HEK293 (cell line): ENCODE data around the gene EXOC2.

Experiments used
- CTCF ChIA-PET: fragments of 350-600 bp; formaldehyde crosslinking; extraction: SDS; loops from one replicate; lab custom pipeline; 2021; ENCODE audit warnings: antibody characterized with exemption; lab: Yijun Ruan, JAX
- POLR2A ChIA-PET: fragments of 300-600 bp; formaldehyde crosslinking; extraction: SDS; loops from one replicate; lab custom pipeline; 2020; ENCODE audit warnings: antibody characterized with exemption, inconsistent platforms; lab: Yijun Ruan, JAX
- H3K27ac ChIP-seq: fragments of 200-500 bp; sonication (Bioruptor generic); 2 replicates; pipeline ENCODE4 v1.5.1; 2014; ENCODE audit warnings: low read depth, low read length, control low read depth, inconsistent platforms; ENCODE audit errors: extremely low read depth
- H3K36me3 ChIP-seq, 2 experiments: fragments of 200-500 bp in 1 of 2; sonication (Bioruptor generic) in 1 of 2; 1 replicate in 1 of 2; 2 replicates in 1 of 2; pipeline ENCODE4 v1.5.1; 2014 to 2017; ENCODE audit warnings: inconsistent platforms in 2 of 2, low read length in 2 of 2; ENCODE audit not compliant: control insufficient read depth in 2 of 2, insufficient read depth in 1 of 2
- H3K4me1 ChIP-seq: fragments of 200-500 bp; sonication (Bioruptor generic); 2 replicates; pipeline ENCODE4 v1.5.1; 2014; ENCODE audit warnings: mild to moderate bottlenecking, low read length, inconsistent platforms; ENCODE audit not compliant: control insufficient read depth, insufficient read depth
- H3K4me3 ChIP-seq: 2 replicates; pipeline ENCODE4 v1.5.1; 2011; ENCODE audit warnings: low read depth, mild to moderate bottlenecking, control low read depth, low read length, moderate library complexity
- H3K9me3 ChIP-seq: fragments of 200-500 bp; sonication (Bioruptor generic); 2 replicates; pipeline ENCODE4 v1.5.1; 2014; ENCODE audit warnings: low read depth, low read length, inconsistent platforms; ENCODE audit not compliant: control insufficient read depth, insufficient read depth
- EGR2 ChIP-seq: fragments of 450-650 bp; formaldehyde crosslinking; IDR thresholded peaks from 2 replicates; pipeline ENCODE4 v1.5.1; 2016; ENCODE audit warnings: low read depth, missing biosample characterization, missing genetic modification characterization
- INSM2 ChIP-seq: fragments of 450-650 bp; formaldehyde crosslinking; IDR thresholded peaks from 2 replicates; pipeline ENCODE4 v1.5.1; 2016; ENCODE audit warnings: missing biosample characterization, missing genetic modification characterization
- KLF10 ChIP-seq: fragments of 450-650 bp; IDR thresholded peaks from 2 replicates; pipeline ENCODE4 v1.5.1; 2018; ENCODE audit warnings: missing biosample characterization, mild to moderate bottlenecking, missing genetic modification characterization
- OSR2 ChIP-seq: fragments of 450-650 bp; formaldehyde crosslinking; IDR thresholded peaks from 2 replicates; pipeline ENCODE4 v1.5.1; 2016; ENCODE audit warnings: missing biosample characterization, missing genetic modification characterization
- OVOL3 ChIP-seq: fragments of 450-650 bp; formaldehyde crosslinking; IDR thresholded peaks from 2 replicates; pipeline ENCODE4 v1.5.1; 2016; ENCODE audit warnings: missing biosample characterization, missing genetic modification characterization
- SCRT2 ChIP-seq: fragments of 450-650 bp; formaldehyde crosslinking; IDR thresholded peaks from 2 replicates; pipeline ENCODE4 v1.5.1; 2016; ENCODE audit warnings: missing biosample characterization, missing genetic modification characterization
- ZNF16 ChIP-seq: fragments of 450-650 bp; formaldehyde crosslinking; IDR thresholded peaks from 2 replicates; pipeline ENCODE4 v1.5.1; 2016; ENCODE audit warnings: low read depth, missing biosample characterization, missing genetic modification characterization
- ZNF398 ChIP-seq: fragments of 450-650 bp; formaldehyde crosslinking; IDR thresholded peaks from 2 replicates; pipeline ENCODE4 v1.5.1; 2017; ENCODE audit warnings: missing biosample characterization, missing genetic modification characterization
- ZNF426 ChIP-seq: fragments of 450-650 bp; formaldehyde crosslinking; IDR thresholded peaks from 2 replicates; pipeline ENCODE4 v1.5.1; 2017; ENCODE audit warnings: missing biosample characterization, missing genetic modification characterization, mild to moderate bottlenecking, inconsistent platforms, moderate library complexity
- ZNF433 ChIP-seq: fragments of 450-650 bp; formaldehyde crosslinking; IDR thresholded peaks from 2 replicates; pipeline ENCODE4 v1.5.1; 2016; ENCODE audit warnings: missing biosample characterization, missing genetic modification characterization, low read depth
- ZNF544 ChIP-seq: fragments of 450-650 bp; formaldehyde crosslinking; IDR thresholded peaks from 2 replicates; pipeline ENCODE4 v1.5.0; 2017; ENCODE audit warnings: missing biosample characterization, missing genetic modification characterization
- ZNF555 ChIP-seq: fragments of 450-650 bp; formaldehyde crosslinking; conservative IDR thresholded peaks from 2 replicates; pipeline ENCODE4 v1.5.1; 2017; ENCODE audit warnings: missing biosample characterization, mild to moderate bottlenecking, missing genetic modification characterization, inconsistent platforms
- ZNF610 ChIP-seq: fragments of 450-650 bp; formaldehyde crosslinking; IDR thresholded peaks from 2 replicates; pipeline ENCODE4 v1.5.1; 2016; ENCODE audit warnings: missing biosample characterization, missing genetic modification characterization, borderline replicate concordance
- ZNF677 ChIP-seq: fragments of 450-650 bp; IDR thresholded peaks from 2 replicates; pipeline ENCODE4 v1.5.0; 2018; ENCODE audit warnings: missing biosample characterization, mild to moderate bottlenecking, missing genetic modification characterization, moderate library complexity
- ZNF776 ChIP-seq: fragments of 450-650 bp; formaldehyde crosslinking; IDR thresholded peaks from 2 replicates; pipeline ENCODE4 v1.5.0; 2017; ENCODE audit warnings: missing biosample characterization, missing genetic modification characterization, borderline replicate concordance
- TF ChIP-seq, protein P1 (sequence below): fragments of 450-650 bp; formaldehyde crosslinking; IDR thresholded peaks from 2 replicates; pipeline ENCODE4 v1.5.1; 2016; ENCODE audit warnings: missing biosample characterization, missing genetic modification characterization, low read depth
- TF ChIP-seq, protein P2 (sequence below): fragments of 450-650 bp; formaldehyde crosslinking; IDR thresholded peaks from 2 replicates; pipeline ENCODE4 v1.5.1; 2016; ENCODE audit warnings: missing biosample characterization, missing genetic modification characterization

The EXOC2 gene

DNA sequence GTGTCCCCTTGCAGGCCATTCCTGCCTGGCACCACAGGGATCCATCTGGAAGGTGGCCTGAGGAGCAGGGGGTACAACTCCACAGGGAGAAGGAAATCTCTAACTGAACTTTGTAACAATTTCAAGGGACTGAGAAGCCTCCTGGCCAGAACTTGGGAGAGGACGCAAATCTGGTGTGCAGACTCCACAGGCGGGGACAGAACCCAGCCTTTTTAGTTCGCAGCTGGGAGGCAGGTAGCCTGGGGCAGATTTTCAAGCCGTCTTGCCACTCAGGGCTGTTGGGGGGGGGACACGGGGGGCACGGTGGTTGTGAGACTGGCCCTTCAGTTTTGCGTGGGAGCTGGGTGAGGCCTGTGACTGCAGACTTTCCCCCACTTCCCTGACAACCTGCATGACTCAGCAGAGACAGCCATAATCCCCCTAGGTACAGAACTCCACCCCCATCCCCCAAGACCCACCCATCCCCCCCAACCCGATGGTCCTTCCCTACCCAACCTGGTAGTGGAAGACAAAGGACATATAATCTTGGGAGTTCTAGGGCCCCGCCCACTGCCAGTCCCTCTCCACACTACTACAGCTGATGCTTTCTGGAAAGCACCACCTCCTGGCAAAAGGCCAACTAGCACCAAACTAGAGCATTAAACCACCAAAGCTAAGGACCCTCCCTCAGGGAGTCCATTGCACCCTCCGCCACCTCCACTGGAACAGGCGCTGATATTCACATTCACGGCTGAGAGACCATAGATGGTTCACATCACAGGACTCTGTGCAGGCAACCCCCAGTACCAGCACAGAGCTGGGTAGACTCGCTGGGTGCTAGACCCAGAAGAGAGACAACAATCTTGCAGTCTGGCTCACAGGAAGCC is 33.0 kb downstream of the EXOC2 start (continued):
- TF ChIP-seq ZNF544 (no peak), OVOL3 (tag by site-specific recombination) (no peak), EGR2 (tag by site-specific recombination) (no peak), ZNF677 (tag by site-specific recombination) (no peak), ZNF16 (tag by site-specific recombination) (no peak), ZNF555 (tag by site-specific recombination) (no peak), ZNF426 (no peak)

- CTCF ChIA-PET = interaction anchor here (0.6 to 1.2 kb wide), 3 partner anchors 10 to 303 kb away, joined by 3 to 4 read pairs (median 3); no protein-coding TSS in a partner anchor
Measured at GRCh38 chr6:658244-658643, 34.7 kb downstream of the EXOC2 start.

GRCh38 chr6:657743-658142 is 35.2 kb downstream of the EXOC2 start:
- peaks cover 22% of the 10 kb centered on the region for H3K4me1 ChIP-seq
- TF ChIP-seq ZNF433 (tag by site-specific recombination) = no peak
- no peak for TF ChIP-seq KLF10 (tag by site-specific recombination)
- TF ChIP-seq ZNF398 (tag by site-specific recombination) = no peak
- TF ChIP-seq, all 188 proteins: peak for 0
- Histone ChIP-seq H3K4me3 (no peak overlapping the region), H3K9me3 (no peaks in the 10 kb centered on the region), H3K36me3 (peaks cover 0 to 7% of the 10 kb centered on the region in 2 experiments; a peak in 2 of 3 replicates), H3K27ac (no peak overlapping the region)
- ChIA-PET POLR2A (interaction anchor here (1.4 kb wide), 1 partner anchor 27 kb away, joined by 3 read pairs; no protein-coding TSS in a partner anchor), CTCF (interaction anchor here (0.6 kb wide), 1 partner anchor 45 kb away, joined by 3 read pairs; no protein-coding TSS in a partner anchor)

More at GRCh38 chr6:658244-658643, 34.7 kb downstream of the EXOC2 start:
- TF ChIP-seq INSM2 (tag by site-specific recombination) (no peak), ZNF776 (tag by site-specific recombination) (no peak), OSR2 (tag by site-specific recombination) (no peak), ZNF610 (tag by site-specific recombination) (no peak), KLF10 (tag by site-specific recombination) (no peak), SCRT2 (tag by site-specific recombination) (no peak)
- TF ChIP-seq, protein P1, sequence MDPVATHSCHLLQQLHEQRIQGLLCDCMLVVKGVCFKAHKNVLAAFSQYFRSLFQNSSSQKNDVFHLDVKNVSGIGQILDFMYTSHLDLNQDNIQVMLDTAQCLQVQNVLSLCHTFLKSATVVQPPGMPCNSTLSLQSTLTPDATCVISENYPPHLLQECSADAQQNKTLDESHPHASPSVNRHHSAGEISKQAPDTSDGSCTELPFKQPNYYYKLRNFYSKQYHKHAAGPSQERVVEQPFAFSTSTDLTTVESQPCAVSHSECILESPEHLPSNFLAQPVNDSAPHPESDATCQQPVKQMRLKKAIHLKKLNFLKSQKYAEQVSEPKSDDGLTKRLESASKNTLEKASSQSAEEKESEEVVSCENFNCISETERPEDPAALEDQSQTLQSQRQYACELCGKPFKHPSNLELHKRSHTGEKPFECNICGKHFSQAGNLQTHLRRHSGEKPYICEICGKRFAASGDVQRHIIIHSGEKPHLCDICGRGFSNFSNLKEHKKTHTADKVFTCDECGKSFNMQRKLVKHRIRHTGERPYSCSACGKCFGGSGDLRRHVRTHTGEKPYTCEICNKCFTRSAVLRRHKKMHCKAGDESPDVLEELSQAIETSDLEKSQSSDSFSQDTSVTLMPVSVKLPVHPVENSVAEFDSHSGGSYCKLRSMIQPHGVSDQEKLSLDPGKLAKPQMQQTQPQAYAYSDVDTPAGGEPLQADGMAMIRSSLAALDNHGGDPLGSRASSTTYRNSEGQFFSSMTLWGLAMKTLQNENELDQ (tag by site-specific recombination) = no peak
- TF ChIP-seq, protein P2, sequence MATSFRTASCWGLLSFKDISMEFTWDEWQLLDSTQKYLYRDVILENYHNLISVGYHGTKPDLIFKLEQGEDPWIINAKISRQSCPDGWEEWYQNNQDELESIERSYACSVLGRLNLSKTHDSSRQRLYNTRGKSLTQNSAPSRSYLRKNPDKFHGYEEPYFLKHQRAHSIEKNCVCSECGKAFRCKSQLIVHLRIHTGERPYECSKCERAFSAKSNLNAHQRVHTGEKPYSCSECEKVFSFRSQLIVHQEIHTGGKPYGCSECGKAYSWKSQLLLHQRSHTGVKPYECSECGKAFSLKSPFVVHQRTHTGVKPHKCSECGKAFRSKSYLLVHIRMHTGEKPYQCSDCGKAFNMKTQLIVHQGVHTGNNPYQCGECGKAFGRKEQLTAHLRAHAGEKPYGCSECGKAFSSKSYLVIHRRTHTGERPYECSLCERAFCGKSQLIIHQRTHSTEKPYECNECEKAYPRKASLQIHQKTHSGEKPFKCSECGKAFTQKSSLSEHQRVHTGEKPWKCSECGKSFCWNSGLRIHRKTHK (tag by site-specific recombination) = no peak
- Histone ChIP-seq H3K4me1 (peaks cover 20% of the 10 kb centered on the region), H3K9me3 (no peaks in the 10 kb centered on the region), H3K4me3 (no peak overlapping the region), H3K36me3 (peaks cover 0 to 7% of the 10 kb centered on the region in 2 experiments; a peak in 2 of 3 replicates), H3K27ac (no peak overlapping the region)
- POLR2A ChIA-PET = interaction anchor here (1.4 kb wide), 1 partner anchor 26 kb away, joined by 3 read pairs; no protein-coding TSS in a partner anchor
